NCI-H524 (cell line): ENCODE data around the gene MAP4K1.
"Not testable (repeated sequence)": the region's sequence is repeated elsewhere in the genome, so short reads cannot be mapped to it uniquely, and the experiment has no call there.

ENCODE experiments used
- DNase-seq, 2 experiments: peaks; one replicate each; lab custom pipeline; 2025; lab: John Stamatoyannopoulos, UW

The MAP4K1 gene

DNA sequence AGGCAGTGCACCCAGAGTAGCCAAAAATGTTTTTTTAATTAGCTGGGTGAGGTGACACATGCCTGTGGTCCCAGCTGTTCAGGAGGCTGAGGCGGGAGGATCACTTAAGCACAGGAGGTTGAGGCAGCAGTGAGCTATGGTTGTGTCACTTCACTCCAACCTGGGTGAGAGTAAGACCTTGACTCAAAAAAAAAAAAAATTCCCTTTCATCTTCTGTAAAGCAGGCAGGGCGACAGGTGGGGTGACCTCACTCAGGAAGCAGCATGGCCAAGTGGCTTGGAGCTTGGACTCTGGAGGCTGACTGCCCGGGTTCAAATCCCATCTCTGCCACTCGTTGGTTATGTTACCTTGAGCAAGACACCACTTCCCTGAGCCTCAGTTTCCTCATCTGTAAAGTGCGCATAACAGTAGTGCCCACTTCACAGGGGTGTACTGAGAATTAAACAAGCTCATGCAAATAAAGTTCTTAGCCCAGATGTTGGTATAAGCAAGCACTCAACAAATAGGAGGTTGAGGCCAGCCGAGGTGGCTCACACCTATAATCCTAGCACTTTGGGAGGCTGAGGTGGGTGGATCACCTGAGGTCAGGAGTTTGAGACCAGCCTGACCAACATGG is 48.3 kb downstream of the MAP4K1 start:
- no peak for DNase-seq

DNA sequence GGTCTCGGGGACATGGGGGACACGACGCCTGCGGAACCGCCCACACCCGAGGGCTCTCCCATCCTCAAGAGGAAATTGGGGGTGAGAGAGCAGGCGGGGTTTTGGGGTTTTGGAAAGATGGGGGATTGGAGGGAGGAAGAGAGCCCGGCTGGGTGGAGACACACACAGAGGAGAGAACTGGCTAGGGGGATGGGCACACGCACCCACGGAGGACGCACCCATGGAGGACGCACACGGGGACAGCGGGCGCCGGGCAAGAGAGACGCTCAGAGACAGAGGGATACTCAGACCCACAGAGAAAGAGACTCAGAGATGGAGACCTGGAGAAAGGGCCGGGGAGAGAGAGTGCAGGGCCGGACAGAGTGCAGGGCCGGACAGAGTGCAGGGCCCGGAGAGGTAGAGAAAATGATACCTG is 52.1 kb downstream of the MAP4K1 start:
- DNase-seq = no peak

DNA sequence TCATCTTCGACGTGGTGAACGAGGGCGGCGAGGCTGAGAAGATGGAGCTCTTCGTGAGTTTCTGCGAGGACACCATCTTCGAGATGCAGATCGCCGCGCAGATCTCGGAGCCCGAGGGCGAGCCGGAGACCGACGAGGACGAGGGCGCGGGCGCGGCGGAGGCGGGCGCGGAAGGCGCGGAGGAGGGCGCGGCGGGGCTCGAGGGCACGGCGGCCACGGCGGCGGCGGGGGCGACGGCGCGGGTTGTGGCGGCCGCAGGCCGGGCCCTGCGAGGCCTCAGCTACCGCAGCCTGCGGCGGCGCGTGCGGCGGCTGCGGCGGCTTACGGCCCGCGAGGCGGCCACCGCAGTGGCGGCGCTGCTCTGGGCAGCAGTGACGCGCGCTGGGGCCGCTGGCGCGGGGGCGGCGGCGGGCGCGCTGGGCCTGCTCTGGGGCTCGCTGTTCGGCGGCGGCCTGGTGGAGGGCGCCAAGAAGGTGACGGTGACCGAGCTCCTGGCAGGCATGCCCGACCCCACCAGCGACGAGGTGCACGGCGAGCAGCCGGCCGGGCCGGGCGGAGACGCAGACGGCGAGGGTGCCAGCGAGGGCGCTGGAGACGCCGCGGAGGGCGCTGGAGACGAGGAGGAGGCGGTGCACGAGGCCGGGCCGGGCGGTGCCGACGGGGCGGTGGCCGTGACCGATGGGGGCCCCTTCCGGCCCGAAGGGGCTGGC is 52.6 kb downstream of the MAP4K1 start:
- no peak for DNase-seq

DNA sequence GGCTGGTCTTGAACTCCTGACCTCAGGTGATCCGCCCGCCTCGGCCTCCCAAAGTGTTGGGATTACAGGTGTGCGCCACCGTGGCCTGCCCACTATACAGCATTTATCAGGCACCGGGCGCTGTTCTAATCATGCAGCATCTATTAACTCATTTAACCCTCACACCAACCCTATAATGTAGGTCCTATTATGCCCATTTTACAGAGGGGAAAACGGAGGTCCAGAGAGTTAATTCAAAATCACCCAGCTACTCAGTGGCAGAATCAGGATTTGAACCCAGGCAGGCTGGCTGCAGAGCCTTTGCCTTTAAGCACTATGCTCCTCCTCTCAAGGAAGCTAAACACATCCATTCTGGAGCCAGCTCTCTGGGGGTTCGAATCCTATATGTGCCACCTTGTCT is 54.3 kb downstream of the MAP4K1 start:
- no peak for DNase-seq

DNA sequence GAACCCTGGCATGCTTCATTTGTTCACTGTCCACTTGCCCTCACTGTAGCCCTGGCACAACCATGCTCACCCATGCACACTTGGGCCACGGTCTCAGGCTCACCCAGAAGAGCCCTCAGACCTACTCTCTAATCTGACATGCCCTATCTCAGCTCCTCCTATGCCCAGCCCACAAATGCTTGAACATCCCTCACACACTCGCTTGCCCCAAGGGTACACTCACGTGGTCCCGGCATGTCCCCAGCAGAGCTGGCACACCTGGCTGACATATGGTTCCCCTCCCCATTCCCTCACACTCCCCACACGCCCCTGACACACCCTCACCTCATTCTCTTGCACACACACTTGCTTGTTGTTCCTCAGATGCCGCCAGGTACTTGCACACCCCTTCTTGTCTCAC is 55.7 kb downstream of the MAP4K1 start:
- DNase-seq = no peak

DNA sequence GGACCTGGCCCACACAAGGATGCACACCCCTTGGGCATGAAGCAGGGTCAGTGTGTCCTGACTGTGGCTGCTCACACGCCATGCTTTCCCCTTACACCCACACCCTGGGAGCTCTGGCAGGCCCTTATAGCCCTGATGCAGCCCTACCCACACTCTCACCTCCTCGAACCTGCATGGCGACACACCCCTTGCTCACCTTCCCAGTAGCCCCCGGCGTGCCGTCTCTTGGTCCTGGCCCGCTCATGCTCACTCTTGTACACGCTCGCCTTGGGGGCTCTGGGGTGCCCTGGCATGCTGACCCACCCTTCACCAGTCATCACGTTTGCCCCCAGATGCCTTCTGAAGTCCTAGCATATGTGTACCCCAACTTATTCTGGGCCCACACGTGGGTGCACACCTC is 56.1 kb downstream of the MAP4K1 start:
- no peak for DNase-seq

DNA sequence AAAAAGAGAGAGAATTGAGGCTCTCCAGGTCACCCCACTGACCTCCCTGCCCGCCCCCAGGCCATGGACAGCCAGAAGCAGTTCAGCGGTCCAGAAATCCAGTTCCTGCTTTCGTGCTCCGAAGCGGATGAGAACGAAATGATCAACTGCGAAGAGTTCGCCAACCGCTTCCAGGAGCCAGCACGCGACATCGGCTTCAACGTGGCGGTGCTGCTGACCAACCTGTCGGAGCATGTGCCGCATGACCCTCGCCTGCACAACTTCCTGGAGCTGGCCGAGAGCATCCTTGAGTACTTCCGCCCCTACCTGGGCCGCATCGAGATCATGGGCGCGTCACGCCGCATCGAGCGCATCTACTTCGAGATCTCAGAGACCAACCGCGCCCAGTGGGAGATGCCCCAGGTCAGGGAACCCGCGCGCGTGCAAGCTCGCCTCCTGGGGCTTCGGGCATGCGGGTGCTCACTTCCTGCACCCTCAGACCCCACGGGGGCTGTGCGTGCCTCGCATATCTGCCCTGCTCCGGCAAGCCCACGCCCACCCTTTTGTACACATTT is 56.6 kb downstream of the MAP4K1 start:
- DNase-seq = no peak

DNA sequence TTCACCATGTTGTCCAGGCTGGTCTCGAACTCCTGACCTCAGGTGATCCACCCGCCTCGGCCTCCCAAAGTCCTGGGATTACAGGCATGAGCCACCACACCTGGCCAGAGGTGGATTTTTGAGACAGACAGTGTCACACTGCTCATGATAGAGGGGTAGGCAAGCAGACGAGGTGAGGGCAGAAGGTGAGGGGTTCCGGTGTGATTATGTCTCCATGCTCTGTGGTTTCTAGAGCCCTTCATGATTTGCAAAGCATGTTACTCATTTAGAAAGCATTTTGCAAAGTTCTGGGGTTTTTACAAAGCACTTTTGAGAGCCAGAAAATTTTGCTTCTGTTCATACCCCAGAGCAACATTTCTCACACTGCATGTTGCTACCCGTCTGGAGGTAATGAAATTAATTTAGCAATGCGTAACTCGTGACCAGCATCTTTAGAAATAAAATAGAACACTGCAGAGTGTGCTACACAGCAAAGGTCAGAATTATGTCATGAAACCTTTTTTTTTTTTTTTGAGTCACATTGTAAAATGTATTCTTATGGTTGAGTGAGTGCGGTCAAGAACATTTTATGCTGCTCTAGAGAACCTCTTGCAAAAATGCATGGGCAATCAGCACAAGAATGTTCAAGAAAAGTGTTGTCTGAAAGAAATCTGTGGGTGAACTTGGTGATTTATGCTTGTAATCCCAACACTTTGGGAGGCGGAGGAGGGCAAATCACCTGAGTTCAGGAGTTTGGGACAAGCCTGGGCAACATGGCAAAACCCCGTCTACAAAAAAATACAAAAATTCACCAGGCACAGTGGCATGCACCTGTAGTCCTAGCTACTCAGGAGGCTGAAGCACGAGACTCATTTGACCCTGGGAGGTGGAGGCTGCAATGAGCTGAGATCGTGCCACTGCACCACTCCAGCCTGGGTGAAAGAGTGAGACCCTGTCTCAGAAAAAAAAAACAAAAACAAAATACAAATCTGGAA is 58.0 kb downstream of the MAP4K1 start:
- no peak for DNase-seq

DNA sequence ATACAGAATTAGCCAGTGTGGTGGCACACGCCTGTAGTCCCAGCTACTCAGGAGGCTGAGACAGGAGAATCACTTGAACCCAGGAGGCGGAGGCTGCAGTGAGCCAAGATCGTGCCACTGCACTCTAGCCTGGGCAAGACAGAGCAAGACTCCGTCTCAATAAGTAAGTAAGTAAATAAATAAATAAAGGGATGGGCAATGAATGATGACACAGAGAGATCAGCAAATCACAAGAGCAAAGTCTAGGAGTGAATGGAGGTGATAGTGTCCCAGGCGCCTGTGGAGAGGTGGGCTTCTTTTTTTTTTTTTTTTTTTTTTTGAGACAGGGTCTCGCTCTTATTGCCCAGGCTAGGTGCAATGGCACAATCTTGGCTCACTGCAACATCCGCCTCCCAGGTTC is 58.8 kb downstream of the MAP4K1 start:
- DNase-seq = not testable (repeated sequence)

DNA sequence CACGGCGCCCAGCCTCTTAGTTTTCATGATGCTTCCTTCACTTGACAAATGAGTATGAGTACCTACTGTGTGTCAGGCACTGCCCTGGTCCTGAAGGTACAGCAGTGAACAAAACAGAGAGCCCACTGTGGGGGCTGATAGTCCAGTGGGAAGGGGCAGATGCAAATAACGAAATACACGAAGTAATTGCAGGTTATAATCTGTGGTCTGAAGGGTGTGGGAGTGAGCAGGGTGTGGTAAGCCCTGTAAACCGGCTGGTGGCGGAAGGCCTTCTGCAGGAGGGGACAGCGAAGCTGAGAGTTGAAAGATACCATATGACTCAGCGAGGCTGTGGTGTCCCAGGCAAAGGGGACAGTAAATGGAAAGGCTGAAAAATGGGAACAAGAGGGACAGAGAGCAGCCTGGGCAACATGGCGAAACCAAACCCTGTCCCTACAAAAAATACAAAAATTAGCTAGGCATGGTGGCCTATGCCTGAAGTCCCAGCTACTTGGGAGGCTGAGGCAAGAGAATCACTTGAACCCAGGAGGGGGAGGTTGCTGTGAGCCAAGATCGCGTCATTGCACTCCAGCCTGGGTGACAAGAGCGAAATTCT is 60.5 kb downstream of the MAP4K1 start:
- DNase-seq = no peak

DNA sequence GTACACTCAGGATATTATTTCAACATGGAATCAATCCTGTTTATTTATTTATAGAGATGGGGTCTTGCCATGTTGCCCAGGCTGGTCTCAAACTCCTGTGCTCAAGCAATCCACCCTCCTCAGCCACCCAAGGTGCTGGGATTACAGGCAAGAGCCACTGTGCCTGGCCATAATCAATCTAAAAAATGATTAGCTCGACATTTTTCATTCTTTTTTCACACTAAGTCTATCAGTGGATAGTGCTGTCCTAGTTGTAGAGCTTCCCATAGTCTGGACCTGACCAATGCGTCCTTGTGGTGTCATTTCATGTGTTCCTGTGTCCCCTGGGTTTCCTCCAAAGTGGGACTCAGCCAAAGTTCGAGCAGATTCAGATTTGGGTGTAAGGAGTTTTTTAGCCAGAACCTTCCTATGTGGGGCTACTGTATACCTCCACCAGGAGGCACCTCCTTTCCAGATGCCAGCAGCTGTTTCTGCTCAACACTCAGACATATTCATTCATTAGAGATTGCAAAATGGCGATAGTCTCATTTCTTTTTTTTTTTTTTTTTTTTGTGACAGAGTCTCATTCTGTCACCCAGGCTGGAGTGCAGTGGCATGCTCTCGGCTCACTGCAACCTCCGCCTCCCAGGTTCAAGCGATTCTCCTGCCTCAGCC is 61.1 kb downstream of the MAP4K1 start:
- DNase-seq = no peak

DNA sequence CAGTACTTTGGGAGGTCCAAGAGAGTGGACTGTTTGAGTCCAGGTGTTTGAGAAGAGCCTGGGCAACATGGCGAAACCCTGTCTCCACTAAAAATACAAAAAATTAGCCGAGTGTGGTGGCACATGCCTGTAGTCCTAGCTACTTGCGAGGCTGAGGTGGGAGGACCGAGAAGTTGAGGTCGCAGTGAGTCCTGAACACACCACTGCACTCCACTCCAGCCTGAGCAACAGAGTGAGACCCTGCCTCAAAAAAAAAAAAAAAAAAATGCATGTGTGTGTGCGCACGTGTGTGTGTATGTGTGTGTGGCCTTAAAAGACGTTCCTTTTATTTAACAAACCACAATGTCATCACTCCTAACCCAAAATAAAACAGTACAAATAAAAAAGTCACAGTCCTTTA is 62.6 kb downstream of the MAP4K1 start:
- no peak for DNase-seq

DNA sequence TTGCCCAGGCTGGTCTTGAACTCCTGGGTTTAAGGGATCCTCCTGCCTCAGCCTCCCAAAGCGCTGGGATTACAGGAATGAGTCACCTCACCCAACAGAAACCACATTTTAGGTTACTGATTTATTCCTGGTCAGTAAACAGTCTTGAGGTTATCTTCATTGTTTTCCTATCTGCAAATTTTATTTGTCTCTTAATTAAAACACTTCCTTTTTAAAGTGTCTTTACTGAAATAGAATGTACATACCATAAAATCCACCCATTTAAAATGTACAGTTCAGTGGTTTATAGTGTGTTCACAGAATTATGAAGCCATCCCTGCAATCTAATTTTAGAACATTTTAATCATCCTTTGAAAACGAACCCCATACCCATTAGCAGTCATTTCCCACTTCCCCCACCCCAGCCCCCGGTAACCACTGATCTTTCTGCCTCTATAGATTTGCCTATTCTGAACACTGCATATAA is 63.0 kb downstream of the MAP4K1 start:
- no peak for DNase-seq

DNA sequence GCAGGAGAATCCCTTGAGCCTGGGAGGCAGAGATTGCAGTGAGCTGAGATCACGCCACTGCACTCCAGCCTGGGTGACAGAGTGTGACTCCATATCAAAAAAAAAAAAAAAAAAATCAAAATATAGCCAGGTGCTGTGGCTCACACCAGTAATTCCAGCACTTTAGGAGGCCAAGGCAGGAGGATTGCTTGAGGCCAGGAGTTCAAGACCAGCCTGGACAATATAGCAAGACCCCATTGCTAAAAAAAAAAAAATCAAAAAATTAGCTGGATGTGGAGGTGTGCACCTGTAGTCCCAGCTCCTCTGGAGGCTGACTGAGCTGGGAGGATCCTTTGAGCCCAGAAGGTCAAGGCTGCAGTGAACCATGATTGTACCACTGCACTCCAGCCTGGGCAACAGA is 64.5 kb downstream of the MAP4K1 start:
- DNase-seq = not testable (repeated sequence)

DNA sequence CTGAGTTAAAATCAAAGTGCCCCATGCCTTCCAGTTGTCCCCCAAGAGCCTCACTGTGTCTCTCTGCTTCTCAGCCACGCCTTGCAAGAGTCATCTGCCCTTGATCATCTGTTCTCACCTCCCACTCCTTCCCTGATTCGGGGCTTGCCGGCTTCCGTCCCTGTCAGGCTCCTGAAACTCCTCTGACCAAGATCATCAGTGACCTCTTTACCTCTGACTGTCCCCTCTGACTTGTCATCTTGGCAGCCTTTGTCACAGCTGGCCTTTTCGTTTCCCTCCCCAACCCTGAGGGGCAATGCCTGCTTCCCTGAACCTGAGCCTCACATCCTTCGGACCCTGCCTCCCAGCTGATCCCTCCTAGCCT is 66.3 kb downstream of the MAP4K1 start:
- DNase-seq = no peak

DNA sequence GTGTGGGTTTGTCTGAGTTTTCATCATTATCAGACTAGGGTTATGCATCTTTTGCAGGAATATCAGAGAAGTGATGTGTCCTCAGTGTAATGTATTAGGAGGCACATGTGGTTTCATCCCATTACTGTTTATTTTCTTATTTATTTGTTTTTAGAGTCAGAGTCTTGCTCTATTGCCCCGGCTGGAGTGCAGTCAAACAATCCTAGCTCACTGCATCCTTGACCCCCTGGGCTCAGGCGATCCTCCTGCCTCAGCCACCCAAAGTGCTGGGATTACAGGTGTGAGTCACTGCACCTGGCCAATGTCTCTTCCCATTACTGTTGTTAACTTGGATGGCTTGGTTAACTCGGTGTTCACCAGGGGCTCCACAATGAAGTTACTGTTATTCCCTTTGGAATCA is 67.4 kb downstream of the MAP4K1 start:
- no peak for DNase-seq

DNA sequence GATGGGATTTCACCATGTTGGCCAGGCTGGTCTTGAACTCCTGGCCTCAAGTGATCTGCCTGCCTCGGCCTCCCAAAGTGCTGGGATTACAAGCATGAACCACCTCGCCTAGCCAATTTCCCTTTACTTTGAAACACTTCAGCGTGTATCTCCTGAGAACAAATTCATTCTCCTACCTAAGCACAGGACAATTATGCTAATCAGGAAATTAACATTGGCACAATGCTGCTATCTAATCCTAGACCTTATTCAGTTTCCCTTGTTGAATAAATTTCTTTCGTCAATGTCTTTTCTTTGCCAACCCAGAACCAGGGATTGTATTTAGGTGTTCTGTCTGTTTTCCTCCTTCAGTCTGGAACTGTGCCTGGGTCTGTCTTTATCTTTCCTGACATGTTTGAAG is 67.8 kb downstream of the MAP4K1 start:
- no peak for DNase-seq

DNA sequence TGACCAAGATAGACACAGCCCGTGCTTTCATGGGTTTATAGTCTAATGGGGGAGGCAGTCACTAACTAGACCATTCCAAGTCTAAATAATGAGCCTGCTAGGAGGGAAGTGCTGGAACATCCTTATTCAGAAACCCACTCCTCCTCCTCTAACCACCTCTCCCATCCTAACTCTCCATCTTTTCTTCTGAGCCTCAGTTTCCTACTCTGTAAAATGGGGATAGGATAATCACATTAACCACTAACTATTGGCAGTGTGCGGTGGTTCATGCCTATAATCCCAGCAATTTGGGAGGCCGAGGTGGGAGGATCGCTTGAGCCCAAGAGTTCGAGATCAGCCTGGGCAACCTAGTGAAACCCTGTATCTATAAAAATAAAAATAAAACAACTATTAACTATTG is 68.7 kb downstream of the MAP4K1 start:
- no peak for DNase-seq

DNA sequence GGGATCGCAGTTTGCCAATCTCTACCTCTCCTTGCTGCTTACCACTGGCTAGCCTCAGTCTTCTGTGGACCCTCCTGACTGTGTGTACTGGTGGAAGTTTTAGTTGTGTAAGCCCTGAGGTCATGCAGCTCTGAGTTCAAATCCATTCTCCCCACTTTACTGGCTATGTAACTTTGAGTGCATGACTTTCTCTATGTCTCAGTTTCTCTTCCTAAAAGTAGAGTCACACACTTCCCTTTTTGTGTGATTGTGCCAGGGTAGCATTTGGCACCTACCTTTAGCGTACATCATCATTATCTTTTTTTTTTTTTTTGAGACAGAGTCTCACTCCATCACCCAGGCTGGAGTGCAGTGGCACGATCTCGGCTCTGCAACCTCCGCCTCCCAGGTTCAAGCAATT is 70.3 kb downstream of the MAP4K1 start:
- DNase-seq = no peak

DNA sequence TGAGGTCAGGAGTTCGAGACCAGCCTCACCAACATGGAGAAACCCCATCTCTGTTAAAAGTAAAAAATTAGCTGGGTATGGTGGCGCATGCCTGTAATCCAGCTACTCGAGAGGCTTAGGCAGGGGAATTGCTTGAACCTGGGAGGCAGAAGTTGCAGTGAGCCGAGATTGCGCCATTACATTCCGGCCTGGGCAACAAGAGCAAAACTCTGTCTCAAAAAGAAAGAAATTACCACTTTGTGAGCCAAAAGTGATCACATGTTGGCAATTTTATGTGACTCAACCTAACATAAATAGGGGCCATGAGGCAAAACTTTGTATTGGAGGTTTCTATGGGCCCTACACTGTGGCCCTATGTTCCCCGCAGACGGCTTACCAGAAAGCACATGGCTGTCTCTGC is 72.2 kb downstream of the MAP4K1 start:
- no peak for DNase-seq

DNA sequence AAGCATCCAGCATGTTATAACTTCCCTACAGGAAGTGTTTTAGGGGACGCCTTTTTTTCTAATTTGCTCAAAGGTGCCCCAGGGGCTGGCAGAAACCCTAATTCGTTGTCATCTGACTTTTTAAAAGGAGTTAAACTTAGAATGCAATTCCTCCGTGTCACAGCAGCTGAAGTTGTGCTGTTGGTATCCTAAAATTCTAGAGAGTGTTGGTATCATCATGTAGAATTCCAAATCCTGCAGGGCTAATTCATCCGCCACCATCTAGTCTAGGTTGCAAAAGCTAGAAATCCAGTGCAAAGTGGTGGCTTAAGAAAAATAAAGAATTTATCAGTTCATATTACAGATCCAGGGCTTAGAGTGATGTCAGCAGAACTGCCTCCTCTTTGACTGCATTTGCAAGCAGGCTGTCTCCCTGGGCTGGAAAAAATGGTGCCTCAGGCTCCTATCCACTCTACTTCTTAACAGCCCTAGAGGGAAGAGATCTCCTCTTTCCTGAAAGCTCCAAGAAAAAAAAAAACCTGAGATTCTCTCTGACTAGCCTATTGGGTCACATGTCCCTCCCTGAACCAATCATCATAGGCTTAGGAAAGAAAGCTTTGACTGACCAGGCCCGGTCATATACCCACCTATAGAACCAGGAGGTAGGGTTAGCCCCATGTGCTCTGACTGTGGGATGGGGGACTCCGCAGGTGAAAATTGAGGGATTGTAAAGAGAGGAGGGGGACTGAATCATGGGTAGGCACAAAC is 73.0 kb downstream of the MAP4K1 start:
- DNase-seq = no peak
